GM18867 (cell line): ENCODE measurements around the gene RANBP9.

ENCODE experiments used
- ATAC-seq: cut with Tn5 transposase; IDR thresholded peaks from one replicate; pipeline ENCODE4 v1.9.1; 2021; ENCODE audit warnings: mild to moderate bottlenecking, moderate library complexity; ENCODE audit not compliant: unreplicated experiment

RANBP9 gene

GRCh38 chr6:13711324-13711732, 307 bp downstream of the RANBP9 start:
- ATAC-seq: peak; percentile 56

GRCh38 chr6:13710552-13711323, 897 bp downstream of the RANBP9 start:
- peak; percentile 10 for ATAC-seq

GRCh38 chr6:13709689-13710551, 1.7 kb downstream of the RANBP9 start:
- no peak for ATAC-seq

- no peak for ATAC-seq
Measured at GRCh38 chr6:13708736-13709135, 2.9 kb downstream of the RANBP9 start.

GRCh38 chr6:13703496-13703895, 8.1 kb downstream of the RANBP9 start:
- ATAC-seq: no peak

- peak; percentile 54 for ATAC-seq
Measured at GRCh38 chr6:13702809-13703302, 8.8 kb downstream of the RANBP9 start.

- ATAC-seq: no peak
Measured at GRCh38 chr6:13700232-13700631, 11.4 kb downstream of the RANBP9 start.

- ATAC-seq: no peak
Measured at GRCh38 chr6:13698715-13699114, 12.9 kb downstream of the RANBP9 start.

- ATAC-seq: no peak
Measured at GRCh38 chr6:13697857-13698256, 13.8 kb downstream of the RANBP9 start.

- no peak for ATAC-seq
Measured at GRCh38 chr6:13696226-13696625, 15.4 kb downstream of the RANBP9 start.

- ATAC-seq: no peak
Measured at GRCh38 chr6:13695252-13695651, 16.4 kb downstream of the RANBP9 start.

GRCh38 chr6:13694562-13694961, 17.1 kb downstream of the RANBP9 start:
- no peak for ATAC-seq

GRCh38 chr6:13689511-13690256, 22.0 kb downstream of the RANBP9 start:
- ATAC-seq: no peak

- ATAC-seq: no peak
Measured at GRCh38 chr6:13688692-13689196, 22.9 kb downstream of the RANBP9 start.

- no peak for ATAC-seq
Measured at GRCh38 chr6:13687917-13688351, 23.7 kb downstream of the RANBP9 start.

GRCh38 chr6:13684855-13685254, 26.8 kb downstream of the RANBP9 start:
- ATAC-seq: no peak

- no peak for ATAC-seq
Measured at GRCh38 chr6:13683038-13683437, 28.6 kb downstream of the RANBP9 start.

GRCh38 chr6:13682346-13682745, 29.3 kb downstream of the RANBP9 start:
- ATAC-seq: no peak

GRCh38 chr6:13681305-13682061, 30.2 kb downstream of the RANBP9 start:
- peak; percentile 77 for ATAC-seq

GRCh38 chr6:13680448-13680968, 31.1 kb downstream of the RANBP9 start:
- ATAC-seq: no peak
